Measurements from ENCODE around the gene ERVW-1. TPM values are rescaled to one million over a fixed set of nuclear protein-coding genes. Genes with fewer than 3 reads are reported as not detected.

Gene ERVW-1
- total RNA-seq, 3 donors from 2014 or later (not counting 1 experiment from before 2014, with no cell fraction given), result not detected

DNA sequence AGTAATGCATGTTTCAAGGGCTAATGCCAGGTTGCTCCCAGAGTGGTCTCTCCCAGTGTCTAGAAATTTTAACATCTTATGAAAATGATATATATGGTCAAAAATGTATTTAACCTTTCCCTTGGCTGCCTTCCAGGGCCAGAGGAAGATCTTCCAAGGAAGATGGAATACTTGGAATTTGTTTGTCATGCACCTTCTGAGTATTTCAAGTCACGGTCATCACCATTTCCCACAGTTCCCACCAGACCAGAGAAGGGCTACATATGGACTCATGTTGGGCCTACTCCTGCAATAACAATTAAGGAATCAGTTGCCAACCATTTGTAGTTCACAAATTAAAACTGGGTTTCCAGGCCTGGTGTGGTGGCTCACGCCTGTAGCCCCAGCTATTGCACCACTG lies 21.5 kb downstream of the ERVW-1 start:
- ATAC-seq (no peak), DNase-seq (no peak)
- Mint-ChIP-seq H3K27ac (no peak overlapping the region), H3K4me3 (no peak overlapping the region), H3K27me3 (ENCODE audit: low read depth in 2 of 2) (no peaks in the 10 kb centered on the region), H3K4me1 (peaks cover 0 to 7% of the 10 kb centered on the region in 2 donors), H3K36me3 (no peaks in the 10 kb centered on the region), H3K9me3 (no peaks in the 10 kb centered on the region)
- no peaks in the 10 kb centered on the region for H3K9me3 ChIP-seq (ENCODE audit: control insufficient read depth, insufficient read depth, low read length)
- H3K4me3 ChIP-seq (ENCODE audit: low read length), result no peak overlapping the region
- no peaks in the 10 kb centered on the region for H3K4me1 ChIP-seq (ENCODE audit: control insufficient read depth, insufficient read depth, low read length)
- no peaks in the 10 kb centered on the region for H3K27me3 ChIP-seq (ENCODE audit: control insufficient read depth, insufficient read depth, low read length)
- peaks cover 56% of the 10 kb centered on the region for H3K36me3 ChIP-seq (ENCODE audit: control insufficient read depth, insufficient read depth, low read length)
- H3K27ac ChIP-seq (ENCODE audit: low read length), result no peak overlapping the region
- WGBS (ENCODE audit: insufficient coverage), result 98% methylated on average over 2 of the region's 2 CpGs
- intact Hi-C loops (cut with micrococcal nuclease), result no loop called here
- TF ChIP-seq, protein P1, sequence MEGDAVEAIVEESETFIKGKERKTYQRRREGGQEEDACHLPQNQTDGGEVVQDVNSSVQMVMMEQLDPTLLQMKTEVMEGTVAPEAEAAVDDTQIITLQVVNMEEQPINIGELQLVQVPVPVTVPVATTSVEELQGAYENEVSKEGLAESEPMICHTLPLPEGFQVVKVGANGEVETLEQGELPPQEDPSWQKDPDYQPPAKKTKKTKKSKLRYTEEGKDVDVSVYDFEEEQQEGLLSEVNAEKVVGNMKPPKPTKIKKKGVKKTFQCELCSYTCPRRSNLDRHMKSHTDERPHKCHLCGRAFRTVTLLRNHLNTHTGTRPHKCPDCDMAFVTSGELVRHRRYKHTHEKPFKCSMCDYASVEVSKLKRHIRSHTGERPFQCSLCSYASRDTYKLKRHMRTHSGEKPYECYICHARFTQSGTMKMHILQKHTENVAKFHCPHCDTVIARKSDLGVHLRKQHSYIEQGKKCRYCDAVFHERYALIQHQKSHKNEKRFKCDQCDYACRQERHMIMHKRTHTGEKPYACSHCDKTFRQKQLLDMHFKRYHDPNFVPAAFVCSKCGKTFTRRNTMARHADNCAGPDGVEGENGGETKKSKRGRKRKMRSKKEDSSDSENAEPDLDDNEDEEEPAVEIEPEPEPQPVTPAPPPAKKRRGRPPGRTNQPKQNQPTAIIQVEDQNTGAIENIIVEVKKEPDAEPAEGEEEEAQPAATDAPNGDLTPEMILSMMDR (IDR thresholded peaks at IDR 0.05), result no peak

DNA sequence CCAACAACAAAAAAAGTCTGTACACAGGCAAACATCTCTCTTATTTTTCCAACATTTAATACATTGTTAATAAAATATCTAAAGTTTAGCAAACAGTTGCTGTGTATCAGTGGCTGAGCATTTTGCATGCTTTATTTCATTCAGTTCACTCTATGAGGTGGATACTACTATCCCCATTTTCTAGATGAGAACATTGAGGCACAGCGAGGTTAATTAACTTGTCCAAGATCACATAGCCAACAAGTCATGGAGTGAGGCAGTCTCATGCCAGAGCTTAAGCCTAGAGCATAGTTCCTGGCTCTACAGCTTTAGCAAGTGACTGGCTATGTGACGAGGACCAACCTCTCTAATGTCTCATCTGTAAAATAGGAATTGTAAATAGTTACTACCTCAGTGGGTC lies 26.1 kb downstream of the ERVW-1 start:
- DNase-seq, result no peak
- Histone ChIP-seq H3K27ac (ENCODE audit: low read length) (no peak overlapping the region), H3K4me3 (ENCODE audit: low read length) (no peak overlapping the region), H3K36me3 (ENCODE audit: control insufficient read depth, insufficient read depth, low read length) (peaks cover 64% of the 10 kb centered on the region), H3K4me1 (ENCODE audit: control insufficient read depth, insufficient read depth, low read length) (peaks cover 5% of the 10 kb centered on the region), H3K27me3 (ENCODE audit: control insufficient read depth, insufficient read depth, low read length) (no peaks in the 10 kb centered on the region), H3K9me3 (ENCODE audit: control insufficient read depth, insufficient read depth, low read length) (no peaks in the 10 kb centered on the region)
- Mint-ChIP-seq H3K4me1 (peaks cover 9 to 13% of the 10 kb centered on the region in 2 donors), H3K4me3 (no peak overlapping the region), H3K36me3 (peaks cover 7% of the 10 kb centered on the region), H3K9me3 (no peaks in the 10 kb centered on the region), H3K27me3 (ENCODE audit: low read depth in 2 of 2) (no peaks in the 10 kb centered on the region), H3K27ac (no peak overlapping the region)
- 93% methylated on average over 1 of the region's 2 CpGs for WGBS (ENCODE audit: insufficient coverage)
- intact Hi-C loops (cut with micrococcal nuclease), result no loop called here
- TF ChIP-seq, protein P1 (IDR thresholded peaks at IDR 0.05), result no peak
- ATAC-seq, result no peak

DNA sequence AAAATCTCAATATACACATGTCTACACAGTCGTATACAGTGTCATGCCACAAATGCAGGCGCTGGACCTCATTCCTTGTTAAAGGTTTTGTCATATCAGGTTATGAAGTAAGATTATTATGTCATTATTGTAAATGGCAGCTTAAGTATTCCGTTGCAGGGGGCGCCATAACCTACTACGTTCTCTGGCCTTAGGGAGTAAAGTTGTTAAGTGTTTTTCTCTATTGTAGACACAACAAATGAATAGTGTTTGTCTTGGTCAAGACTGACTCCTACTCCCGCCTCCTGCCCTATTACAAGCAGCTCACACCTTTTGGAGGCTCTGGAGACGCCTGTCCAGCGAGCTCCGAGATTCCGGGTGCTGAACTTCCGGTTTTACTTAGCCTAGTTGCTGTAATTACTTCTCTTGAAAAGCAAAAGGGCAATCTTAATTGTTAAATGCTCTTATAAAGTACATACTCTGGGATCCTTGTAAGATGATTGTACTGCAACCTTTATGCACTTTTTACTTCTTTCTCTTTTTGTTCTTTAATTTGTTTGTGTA lies 29.5 kb downstream of the ERVW-1 start:
- Histone ChIP-seq H3K27me3 (ENCODE audit: control insufficient read depth, insufficient read depth, low read length) (no peaks in the 10 kb centered on the region), H3K36me3 (ENCODE audit: control insufficient read depth, insufficient read depth, low read length) (peaks cover 34% of the 10 kb centered on the region), H3K4me1 (ENCODE audit: control insufficient read depth, insufficient read depth, low read length) (peaks cover 6% of the 10 kb centered on the region), H3K9me3 (ENCODE audit: control insufficient read depth, insufficient read depth, low read length) (no peaks in the 10 kb centered on the region), H3K4me3 (ENCODE audit: low read length) (peak overlapping the region; percentile 92), H3K27ac (ENCODE audit: low read length) (peak overlapping the region; percentile 97)
- intact Hi-C loops (cut with micrococcal nuclease), result loop anchor here (1.0 to 10.0 kb wide), 7 partner anchors 80 to 1991 kb away; partner anchors contain the start of genes AKAP9, CYP51A1, MTERF1 and PEX1
- TF ChIP-seq, protein P1 (IDR thresholded peaks at IDR 0.05), result peak; percentile 31
- Mint-ChIP-seq H3K4me3 (peak overlapping the region; percentile 93), H3K27ac (peak overlapping the region; percentile 90 to 98), H3K9me3 (no peaks in the 10 kb centered on the region), H3K27me3 (ENCODE audit: low read depth in 2 of 2) (no peaks in the 10 kb centered on the region), H3K36me3 (peaks cover 7% of the 10 kb centered on the region), H3K4me1 (peaks cover 9% of the 10 kb centered on the region in 2 donors)
- ATAC-seq, result peak; percentile 56 to 59 (median 57)
- peak; percentile 44 to 84 for DNase-seq
- WGBS (ENCODE audit: insufficient coverage), result 0% methylated on average over 11 of the region's 11 CpGs

Measured in natural killer cell (primary cell).